Ureter (tissue), 1 donor: ENCODE results near the gene ATP1A4. TPM values are rescaled to one million over a fixed set of nuclear protein-coding genes. Genes with fewer than 3 reads are reported as not detected.
"Not testable (repeated sequence)": the region's sequence is repeated elsewhere in the genome, so short reads cannot be mapped to it uniquely, and the experiment has no call there.

Experiments
- DNase-seq: peaks from one replicate; pipeline ENCODE4 v3.0.0-alpha.2; 2020; ENCODE audit warnings: low spot score
- total RNA-seq: library from RNA; stranded (reverse); gene quantifications from one replicate; pipeline ENCODE4 v1.2.4, GENCODE V29; 2023
- donor health status: DM: yes; HTN: yes; CAD: no.

Gene ATP1A4
- total RNA-seq, 1 donor from 2014 or later: 16.5 TPM

DNA sequence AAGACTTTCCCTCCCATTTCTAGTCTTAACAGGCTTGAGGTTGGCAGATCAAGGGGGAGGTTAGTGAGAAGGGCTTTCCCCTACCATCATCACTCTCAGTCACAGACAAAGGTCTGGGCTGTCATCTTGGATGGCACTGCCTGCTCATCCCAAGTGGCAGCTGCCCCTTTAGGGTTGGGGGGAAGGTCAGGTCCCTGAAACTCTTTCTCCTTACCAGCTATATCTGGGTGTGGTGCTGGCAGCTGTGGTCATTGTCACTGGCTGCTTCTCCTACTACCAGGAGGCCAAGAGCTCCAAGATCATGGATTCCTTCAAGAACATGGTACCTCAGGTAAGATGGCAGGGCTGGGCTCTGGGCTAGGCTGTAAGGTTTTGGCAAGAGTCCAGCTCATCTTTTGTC, 27.7 kb upstream of the ATP1A4 start:
- no peak for DNase-seq

GRCh38 chr1:160124705-160125478, 26.5 kb upstream of the ATP1A4 start:
- DNase-seq: no peak

GRCh38 chr1:160125746-160126145, 25.7 kb upstream of the ATP1A4 start:
- no peak for DNase-seq

- DNase-seq: not testable (repeated sequence)
Measured at GRCh38 chr1:160126342-160126741, 25.1 kb upstream of the ATP1A4 start.

GRCh38 chr1:160127381-160127780, 24.0 kb upstream of the ATP1A4 start:
- no peak for DNase-seq

DNA sequence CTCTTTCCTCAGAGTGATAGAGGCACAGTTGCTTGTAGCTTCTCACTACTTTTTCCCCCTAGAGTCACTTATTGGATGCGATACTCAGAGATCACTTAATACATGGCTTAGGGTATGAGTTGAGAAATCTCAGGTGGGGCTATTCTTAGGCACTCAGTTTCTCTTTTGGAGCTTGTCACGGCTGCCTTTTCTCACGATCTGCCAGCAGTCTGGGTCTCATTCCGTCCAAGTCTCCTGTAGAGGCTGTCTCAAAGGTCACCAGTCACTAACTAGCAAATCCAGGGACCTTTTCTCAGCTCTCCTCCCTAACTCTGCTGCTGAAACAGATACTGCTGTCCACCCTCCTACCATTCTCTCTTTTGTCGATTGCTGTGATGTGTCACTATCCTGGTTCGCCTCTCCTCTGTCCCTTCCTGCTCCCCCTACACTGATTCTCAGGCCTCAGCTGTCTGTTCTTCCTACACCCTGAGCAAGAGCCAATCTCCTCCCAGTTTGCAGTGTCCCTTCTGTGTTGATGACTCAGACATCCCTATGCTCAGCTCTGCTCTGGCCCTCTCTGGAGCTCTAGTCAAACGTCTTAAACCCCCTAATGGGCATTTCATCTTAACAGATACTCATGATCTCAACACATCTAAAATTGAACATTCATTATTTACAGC, 23.4 kb upstream of the ATP1A4 start:
- DNase-seq: no peak

GRCh38 chr1:160128636-160129035, 22.8 kb upstream of the ATP1A4 start:
- DNase-seq: no peak

- DNase-seq: no peak
Measured at GRCh38 chr1:160129046-160129445, 22.4 kb upstream of the ATP1A4 start.

DNA sequence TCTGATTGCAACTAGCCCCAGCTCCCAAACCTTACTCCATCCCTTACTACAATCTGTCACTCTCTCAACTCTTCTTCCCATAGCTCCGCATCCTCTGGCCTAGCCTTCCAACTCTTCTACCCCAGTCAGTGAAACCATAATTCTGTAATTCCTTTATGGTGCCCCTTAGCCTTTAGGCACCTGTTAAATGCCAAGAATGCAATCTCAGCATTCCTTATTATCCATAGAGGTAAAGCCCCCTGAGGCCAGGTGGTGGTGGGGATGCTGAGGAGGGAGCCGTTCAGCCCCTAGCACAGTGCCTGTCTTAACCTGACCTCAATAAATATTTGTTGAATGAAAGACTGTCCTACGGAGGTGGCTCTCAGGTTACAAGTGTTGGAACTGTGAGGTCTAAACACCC, 21.8 kb upstream of the ATP1A4 start:
- DNase-seq: no peak

- no peak for DNase-seq
Measured at GRCh38 chr1:160129966-160130365, 21.4 kb upstream of the ATP1A4 start.

- DNase-seq: no peak
Measured at GRCh38 chr1:160130486-160130885, 20.9 kb upstream of the ATP1A4 start.

GRCh38 chr1:160130939-160131338, 20.5 kb upstream of the ATP1A4 start:
- no peak for DNase-seq

DNA sequence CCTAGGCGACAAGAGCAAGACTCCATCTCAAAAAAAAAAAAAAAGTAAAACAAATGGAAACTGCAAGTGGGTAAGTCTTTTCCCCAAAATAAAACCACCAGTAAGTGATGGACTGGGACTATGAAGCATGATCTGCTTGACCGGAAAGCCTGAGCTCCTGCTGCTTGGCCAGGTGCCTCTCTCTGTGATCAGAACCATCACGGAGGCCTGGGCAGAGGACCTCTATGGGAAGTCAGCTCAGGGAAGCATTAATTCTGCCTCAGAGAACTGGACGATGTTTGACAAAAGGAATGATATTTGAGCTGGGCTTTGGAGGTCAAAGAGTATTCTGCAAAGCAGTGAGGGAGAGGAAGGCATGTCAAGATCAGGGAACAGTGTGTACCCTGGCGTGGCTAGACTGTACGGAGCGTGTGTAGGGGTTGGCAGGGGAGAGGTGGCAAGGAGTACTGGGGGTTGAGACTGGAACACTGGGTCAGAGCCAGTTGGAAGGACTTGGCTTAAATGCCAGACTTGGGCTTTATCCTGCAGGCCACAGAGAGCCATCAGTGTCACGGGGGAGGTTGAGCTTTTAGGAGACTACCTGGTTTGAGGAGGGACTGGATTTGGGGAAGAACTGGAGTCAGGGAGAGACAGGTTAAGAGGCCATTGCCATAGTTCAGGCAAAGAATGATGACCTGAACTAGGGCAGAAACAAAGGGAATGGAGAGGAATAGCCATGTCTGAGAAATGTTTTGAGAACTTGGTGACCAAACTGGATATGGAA, 19.4 kb upstream of the ATP1A4 start:
- DNase-seq: no peak

GRCh38 chr1:160133990-160134770, 17.2 kb upstream of the ATP1A4 start:
- DNase-seq: no peak

- no peak for DNase-seq
Measured at GRCh38 chr1:160134791-160135572, 16.4 kb upstream of the ATP1A4 start.

- DNase-seq: no peak
Measured at GRCh38 chr1:160136121-160136925, 15.1 kb upstream of the ATP1A4 start.

- no peak for DNase-seq
Measured at GRCh38 chr1:160136926-160137200, 14.5 kb upstream of the ATP1A4 start.

GRCh38 chr1:160137216-160137862, 14.1 kb upstream of the ATP1A4 start:
- DNase-seq: no peak

DNA sequence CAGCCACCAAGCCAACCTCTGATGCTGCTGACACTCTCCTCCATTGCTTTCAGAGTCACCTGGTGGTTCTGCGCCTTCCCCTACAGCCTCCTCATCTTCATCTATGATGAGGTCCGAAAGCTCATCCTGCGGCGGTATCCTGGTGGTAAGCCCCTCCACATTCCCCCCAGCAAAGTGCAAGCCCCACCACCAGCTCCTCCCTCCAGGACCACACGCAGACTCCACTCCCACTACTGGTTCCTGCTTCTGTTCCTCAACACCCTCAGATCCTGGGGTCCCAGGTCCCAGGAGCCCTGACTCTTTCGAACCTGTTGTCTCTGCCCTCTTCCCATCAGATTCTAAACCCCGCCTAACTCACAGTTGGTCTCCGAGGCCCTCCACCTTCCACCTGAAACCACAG, 11.6 kb upstream of the ATP1A4 start:
- no peak for DNase-seq

GRCh38 chr1:160143695-160144094, 7.7 kb upstream of the ATP1A4 start:
- no peak for DNase-seq
